Activated CD8-positive, alpha-beta memory T cell treated with anti-CD3 and anti-CD28 coated beads for 1 hour (primary cell): ENCODE data around the gene GRAMD4.

Source experiments
- DNase-seq, 2 donors: peaks; one replicate each; pipeline ENCODE4 v3.0.0-alpha.2; 2020; ENCODE audit warnings: low read depth in 1 of 2; ENCODE audit errors: extremely low read depth in 1 of 2

Gene GRAMD4

DNA sequence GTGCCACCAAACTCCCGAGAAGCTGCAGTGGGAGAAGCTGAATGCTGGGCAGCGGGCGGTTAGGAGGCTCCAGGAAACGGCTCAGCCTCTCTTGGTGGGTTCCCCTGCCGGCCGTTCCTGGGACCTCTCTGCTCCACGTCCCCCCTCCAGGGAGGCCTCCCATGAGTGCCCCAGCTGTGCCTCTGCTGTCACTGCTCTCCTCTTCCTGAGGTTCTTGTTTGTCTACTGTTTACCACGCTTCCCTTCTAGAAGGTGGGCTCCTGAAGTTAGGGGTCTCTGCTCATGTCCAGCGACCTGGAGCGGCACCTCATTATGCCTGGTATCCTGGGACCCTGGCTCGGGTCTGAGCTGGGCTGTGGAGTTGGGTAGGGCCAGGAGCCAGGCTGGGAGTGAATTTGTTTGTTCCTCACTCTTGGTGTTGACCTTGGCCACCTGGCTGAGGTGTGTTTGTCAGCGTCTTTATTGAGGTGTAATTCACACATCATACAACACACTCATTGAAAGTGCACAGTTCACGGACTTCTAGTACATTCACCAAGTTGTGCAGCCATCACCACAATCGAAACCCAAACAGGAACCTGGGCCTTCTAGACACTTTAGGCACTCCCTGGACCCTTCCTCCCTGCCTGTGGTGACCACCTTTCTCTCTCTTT lies 37.8 kb upstream of the GRAMD4 start:
- DNase-seq = no peak

DNA sequence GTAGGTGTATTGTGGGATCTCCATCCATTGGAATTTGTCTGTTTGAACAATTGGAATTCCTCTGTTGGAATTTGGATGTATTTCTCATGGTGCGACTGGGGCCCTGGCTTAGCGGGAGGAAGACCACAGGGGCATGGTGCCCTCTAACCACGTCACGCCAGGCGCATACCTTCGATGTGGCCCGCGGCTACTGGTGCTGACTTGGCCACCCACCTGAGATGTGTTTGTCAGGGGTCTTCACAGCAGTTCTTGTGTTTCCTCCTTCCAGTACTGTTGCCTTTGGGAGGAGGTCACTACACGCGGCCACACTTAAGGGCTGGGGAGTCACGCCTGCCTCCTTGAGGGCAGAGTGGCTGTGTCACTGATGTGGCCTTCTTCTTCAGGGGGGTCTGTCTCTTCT lies 36.6 kb upstream of the GRAMD4 start:
- DNase-seq = no peak

DNA sequence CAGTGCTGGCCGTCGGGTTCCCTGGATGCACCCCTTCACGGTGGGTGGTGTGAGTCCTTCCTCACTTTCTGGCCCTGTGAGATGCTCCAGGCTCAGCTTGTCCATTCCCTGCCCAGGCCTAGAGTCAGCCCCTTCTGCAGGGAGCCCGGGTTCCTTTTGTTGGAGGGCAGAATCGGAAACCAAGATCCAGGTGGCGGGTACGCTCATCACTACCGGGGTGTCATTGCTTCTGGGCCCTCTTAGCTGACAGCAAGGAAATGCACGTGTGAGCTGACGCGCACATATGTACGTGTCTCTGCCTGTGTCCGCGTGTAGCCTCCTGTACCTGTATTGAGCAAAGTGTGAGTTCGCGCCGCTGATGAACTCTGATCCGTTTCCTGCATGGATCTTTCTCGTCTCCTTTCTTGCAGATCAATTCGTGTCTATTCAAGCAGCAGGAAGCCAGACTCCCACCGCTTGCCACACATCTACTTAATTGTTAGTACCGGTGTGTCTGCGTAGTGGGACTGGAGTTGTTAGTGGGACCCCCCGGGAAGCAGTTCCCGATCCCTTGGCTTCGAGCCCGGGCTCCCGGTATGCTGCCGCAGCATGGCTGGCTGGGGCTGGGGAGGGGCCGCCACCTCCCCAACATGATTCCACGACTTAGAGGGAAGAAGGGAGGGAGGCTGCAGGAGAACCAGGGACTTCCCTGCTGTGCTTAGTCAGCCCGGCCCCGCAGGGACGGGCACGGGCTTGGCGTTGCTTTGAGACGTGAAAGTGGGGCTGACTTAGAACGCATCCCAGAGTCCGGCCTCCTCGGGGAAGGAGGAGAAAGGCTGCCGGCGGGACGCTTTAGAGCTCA lies 35.9 kb upstream of the GRAMD4 start:
- no peak for DNase-seq

DNA sequence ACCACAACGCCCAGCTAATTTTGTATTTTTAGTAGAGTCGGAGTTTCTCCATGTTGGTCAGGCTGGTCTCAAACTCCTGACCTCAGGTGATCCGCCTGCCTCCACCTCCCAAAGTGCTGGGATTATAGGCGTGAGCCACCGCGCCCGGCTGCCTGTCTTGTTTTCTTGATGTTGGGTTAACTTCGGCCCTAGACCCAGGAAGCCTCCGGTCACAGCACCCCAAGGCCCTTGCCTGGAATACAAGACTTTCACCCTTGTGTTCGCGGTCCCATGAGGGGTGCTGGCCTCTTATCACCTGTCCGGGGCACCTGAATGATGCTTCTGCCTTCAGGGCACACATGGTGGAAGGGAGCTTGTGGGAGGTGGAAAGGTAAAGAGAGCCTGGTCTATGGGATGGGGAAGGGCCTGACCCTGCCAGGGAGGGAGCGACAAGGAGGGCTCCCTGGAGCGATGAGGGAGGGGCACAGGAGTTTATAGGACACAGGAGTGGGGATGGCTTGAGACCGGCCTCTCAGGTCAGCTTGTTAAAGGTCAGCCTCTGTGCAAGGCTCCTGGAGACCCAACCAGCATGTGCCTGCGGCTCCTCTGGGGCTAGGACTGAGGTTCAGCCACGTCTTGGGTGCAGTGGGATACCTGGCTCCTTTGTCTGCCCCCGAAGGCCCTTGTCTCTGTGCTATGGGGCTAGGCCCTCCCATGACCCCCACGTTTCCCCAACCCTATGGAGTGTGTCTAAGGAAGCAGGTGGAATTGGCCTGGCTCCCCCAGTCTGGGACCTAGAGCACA lies 34.7 kb upstream of the GRAMD4 start:
- no peak for DNase-seq

DNA sequence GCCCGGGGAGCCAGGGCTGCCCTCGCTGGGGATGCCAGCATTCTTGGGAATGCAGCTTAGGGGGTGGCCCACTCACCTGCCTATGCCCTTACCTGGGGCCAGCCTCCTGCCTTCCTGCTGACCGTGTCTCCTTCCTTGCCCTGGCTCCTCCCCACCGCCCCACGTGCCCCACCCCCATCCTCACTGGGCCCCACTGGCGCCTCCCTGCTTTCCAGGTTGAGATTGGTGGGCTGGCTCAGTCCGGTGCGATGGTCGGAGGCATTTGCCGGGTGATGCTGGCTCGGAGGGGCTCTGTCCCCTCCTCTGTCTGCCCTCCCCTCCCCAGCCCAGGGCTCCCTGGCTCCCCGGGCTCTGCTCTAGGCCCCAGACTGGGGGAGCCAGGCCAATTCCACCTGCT lies 34.1 kb upstream of the GRAMD4 start:
- no peak for DNase-seq

DNA sequence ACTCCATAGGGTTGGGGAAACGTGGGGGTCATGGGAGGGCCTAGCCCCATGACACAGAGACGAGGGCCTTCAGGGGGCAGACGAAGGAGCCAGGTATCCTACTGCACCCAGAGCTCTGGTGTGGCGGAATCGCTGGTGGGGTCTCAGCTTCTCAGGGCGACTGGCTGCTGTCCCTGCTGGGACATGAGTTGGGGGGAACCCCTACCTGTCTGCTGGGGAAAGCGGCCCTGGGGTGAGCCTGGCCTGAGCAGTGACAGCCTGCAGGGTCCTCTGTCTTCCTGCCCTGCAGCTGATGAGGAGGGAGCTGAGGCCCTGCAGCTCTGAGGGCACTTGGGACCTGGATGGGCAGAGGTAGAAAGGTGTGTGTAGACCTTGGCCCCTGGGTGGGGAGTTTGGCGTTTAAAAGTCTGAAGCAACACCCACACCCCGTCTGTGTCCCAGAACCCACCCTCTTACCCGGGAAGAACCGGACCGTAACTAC lies 33.6 kb upstream of the GRAMD4 start:
- no peak for DNase-seq

DNA sequence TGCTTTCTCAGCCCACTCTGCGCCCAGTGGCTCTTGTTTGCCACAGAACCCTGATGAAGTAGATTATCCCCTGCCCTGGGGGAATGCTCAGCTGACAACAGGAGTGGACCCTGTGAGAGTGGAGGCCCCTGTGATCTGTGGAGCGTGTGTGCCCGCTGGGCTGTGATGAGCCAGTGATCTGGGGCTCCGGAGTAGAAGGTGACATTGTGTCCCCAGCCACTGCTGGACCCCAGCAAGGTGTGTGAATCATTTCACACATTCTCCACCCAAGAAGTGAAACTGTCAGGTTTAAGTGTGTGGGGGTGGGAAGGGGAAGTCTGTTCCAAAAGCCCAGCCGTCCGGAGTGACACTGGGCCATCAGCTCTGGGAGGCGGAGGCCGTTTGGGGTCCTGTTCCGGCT lies 33.1 kb upstream of the GRAMD4 start:
- DNase-seq = no peak

DNA sequence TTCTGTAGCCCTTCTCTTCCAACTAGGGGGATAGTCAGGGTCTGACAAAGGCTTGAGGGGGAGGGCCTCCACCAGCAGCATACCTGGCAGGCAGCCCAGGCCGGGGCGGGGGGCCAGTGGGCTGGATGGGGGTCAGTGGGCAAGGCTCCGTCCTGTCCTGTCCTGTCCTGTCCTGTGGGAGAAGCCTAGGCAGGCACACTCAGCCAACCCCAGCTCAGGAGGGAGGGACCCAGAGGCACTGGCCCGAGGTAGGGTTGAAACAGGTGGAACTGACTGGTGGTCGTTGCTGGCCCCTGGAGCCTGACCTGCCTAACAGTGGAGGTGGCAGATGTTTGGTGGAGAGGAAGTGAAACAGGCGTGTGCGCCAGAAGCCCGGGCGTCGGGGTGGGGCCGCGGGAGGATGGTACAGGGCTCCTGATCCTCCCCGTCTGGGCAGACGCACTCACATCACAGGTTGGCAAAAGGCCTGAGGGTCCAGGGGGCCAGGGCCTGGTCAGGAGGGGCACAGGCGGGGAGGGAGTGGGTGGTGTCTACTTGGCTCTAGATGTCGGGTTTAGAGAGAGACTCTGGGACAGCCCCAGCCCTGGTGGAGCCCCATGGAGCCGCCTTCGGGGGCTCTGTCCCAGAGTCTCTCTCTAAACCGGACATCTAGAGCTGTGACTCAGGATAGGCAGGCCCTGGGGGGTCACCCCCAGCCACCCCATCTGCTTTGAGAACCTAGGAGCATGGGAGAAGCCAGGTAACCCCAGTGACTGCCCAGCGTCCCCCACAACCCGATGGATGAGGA lies 32.5 kb upstream of the GRAMD4 start:
- no peak for DNase-seq

DNA sequence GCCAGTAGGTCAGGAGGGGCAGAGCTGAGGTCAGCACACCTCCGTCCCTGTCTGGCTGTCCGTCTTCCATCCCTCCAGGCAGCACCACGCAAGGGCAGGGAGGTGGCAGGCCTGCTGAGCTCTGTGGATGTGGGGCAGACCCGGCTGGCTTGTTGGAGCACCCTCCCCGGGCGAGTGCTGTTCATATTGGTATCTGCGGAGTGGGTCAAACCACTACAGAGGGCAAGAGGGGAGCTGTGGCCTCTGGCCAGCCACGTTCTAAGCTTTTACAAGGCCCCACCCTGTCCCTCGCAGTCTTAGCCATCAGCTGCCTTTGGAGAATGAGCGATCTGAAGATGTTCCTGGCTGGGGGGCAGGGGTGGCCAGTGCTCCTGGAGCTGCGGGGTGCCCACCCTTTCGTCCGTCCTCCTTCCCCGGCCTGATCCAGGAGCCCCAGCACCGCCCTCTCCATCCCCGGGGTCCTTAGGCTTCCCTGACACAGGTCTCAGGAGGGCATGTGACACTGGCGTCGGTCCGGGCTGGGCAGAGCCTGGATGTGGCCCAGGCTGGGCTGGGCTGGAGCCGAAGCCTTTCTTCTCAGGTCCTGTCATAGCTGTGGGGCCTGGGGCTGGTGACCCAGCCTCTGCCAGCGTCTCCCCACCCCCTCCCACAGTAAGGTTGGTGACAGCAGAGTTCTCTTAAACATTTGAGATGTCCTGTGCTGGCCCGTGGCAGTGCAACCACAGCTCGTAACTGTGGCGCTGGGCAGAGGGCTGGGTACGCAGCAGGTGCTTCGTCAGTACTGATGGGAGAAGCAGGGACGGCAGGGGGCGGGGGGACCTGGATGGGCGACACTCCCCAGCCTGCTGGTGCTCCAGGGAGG lies 31.7 kb upstream of the GRAMD4 start:
- no peak for DNase-seq

DNA sequence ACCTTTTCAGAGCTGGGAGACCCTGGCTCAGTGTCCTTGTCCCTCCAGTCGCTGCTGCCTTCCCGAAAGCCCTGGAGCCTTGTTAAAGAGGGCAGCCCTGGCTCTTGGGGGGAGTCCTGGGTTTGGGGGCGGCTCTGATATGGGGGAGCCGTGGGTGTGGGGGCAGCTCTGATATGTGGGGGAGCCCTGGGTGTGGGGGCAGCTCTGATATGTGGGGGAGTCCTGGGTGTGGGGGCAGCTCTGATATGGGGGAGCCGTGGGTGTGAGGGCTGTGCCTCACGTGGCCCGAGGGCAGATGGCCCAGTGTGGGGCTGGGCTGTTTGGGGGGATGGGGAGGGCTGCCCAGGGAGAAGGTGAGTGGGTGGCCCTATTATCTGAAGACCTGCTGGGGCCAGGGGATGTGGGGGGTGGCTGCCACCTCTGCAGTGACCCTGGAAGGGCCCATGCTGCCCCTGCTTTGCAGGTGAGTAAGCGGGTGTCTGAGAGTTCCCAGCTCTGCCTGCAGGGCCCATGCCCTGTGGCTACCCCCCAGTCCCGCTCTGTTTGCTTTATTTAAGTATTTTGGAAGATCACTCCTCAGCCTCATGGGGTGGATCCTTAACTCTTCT lies 30.9 kb upstream of the GRAMD4 start:
- no peak for DNase-seq

DNA sequence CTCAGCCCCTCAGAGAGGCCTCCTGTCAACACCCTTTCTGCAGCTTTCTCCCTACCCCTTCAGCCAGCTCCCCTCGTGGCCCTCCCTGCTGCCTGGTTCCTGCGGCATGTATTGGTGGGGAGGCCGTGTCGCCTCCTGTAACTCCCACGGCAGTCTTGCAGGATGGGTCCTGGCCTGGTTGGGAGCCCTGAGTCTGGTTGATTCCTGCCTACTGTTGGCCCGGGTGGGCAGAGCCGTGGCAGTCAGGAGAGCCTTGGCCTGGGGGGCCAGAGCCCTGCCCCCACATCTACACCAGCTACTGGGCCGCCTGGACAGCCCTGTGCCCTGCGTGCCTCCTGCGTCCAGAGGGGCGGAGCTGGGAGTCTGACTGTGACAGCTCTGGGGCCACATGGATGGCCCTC lies 30.3 kb upstream of the GRAMD4 start:
- no peak for DNase-seq

DNA sequence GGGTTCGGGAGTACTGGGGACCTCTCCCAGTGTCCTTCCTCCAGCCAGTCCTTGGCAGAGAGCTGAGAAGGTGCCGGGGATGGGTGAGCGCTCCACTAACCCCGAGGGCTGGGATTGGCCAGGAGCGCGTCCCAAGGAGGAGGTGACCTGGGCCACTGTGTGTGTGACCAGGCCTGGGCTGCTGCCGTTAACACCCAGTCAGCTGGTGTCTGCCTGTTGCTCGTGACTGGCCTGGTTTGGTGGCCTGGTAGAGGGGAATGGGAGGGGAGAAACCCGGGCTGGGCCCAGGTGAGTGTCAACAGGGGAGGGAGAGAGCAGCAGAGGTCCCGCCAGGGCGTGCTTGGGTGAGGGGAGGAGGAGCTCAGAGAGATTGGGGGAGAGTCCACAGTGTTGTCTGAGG lies 29.9 kb upstream of the GRAMD4 start:
- no peak for DNase-seq

DNA sequence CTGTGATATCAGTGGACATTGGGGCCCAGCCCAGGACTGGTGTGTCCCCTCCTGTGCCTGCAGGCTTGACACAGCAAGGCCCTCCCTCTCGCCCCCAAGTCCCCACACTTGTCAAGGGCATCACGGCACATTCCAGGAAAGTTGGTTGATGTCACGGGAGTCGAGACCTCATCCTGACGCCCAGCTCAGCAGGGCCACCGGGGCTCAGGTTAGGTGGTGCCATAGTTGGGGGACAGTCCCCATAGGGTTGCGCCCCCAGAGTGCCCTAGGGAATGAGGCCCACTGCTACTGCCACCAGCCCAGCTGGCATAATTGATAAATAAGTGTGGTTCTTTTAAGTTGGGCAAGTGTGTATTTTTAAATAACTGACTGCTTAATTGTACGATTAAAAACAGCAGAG lies 28.3 kb upstream of the GRAMD4 start:
- DNase-seq = no peak

DNA sequence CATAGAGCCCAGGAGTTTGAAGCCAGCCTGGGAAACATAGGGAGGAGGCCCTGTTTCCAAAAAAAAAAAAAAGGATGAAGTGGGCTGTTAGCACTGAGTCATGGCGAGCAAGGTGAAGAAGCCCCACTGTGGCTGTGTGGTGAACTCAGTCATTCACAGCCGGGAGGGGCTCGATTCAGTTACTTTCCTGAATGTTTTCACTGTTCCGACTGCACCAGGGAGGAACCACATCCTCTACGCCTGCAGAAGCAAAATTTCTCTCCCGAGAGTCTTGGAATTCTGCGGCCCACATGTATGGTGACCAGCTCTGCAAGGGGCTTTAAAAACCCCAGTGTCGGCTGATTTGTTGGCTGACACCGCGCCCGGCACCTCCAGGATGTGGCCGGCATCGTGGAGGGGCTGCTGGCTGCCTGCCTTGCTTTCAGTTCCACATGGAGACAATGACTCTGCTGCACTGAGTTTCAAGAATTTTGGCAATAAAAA lies 27.8 kb upstream of the GRAMD4 start:
- peak in 1 of 2 donors; percentile 39 for DNase-seq

DNA sequence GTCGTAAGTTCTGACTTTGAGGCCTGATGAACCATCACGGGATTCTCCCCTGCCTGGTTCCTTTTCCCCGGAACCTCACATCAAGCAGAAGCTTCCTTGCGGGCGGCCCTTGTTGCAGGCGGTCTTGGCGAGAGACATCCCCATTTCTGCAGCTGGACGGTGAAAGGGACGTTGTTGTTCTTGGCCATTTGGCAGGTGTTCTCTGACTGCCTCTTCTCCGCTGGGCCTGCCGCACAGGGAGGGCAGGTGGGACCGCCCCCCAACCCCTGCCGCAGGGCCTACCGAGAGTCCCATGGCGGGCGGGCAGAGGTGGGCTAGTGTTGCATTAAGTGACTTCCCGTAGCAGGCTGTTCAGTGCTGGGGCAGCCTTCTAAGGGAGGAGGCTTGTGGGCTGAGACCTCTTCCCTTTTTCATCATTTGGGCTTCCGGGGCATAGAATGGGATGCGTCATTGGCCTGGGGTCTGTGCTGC lies 26.9 kb upstream of the GRAMD4 start:
- no peak for DNase-seq

DNA sequence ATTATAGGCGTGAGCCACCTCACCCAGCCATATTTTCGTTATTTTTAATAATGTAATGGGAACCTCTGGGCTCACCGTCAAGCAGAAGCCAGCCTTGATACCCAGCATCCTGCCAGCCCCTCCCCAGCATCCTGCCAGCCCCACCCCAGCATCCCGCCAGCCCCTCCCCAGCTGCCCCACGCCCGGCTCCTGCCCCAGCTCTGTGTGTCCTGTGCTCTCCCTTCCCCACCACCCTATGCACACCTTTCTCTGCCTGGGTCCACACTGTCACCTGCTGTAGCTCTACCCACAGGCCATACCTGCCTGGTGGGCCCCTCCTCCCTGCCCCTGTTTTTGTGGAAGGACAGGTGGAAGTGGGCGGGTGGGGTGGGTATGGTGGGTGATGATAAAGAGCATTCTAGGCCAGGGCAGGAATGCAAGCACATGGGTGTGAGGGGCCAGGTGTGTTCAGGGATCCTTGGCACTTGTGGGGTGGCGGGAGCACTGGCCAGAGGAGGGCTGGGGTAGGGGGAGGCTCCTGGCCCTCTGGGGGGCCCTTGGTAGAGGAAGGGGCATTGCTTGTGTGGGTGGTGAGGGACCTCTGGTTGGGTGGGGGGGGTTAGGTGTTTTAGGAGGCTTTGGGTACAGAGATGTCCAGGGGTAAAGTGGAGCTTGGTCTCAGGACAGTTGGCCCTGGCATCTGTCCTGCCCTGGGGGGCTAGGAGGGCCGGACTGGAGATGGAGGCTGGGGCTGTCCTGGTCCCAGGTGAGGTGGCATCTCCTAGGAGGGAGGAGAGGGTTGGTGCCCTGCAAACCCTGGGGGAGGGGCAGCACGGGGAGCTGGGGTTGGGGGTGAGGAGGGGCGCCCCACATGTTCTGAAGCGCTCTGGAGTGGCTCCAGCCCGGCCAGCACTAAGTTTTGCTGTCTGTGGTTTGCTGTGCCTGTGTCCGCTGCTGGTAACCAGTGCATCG lies 25.9 kb upstream of the GRAMD4 start:
- no peak for DNase-seq

DNA sequence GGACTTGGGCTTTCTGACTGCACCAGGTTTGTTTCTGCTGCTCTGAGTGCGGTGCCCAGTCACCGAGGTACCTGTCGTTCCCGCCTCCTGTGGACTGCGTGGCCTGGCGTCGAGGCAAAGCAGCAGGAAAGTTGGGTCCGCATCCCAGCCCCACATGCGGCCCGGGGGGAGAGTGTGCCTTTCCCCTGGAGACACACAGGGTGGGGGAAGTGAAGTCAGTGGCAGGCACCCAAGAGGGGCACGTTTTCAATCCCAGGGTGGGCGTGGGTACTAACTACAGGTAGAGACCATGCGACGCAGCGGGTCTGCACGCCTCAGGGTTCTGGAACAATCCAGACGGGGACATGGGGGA lies 25.3 kb upstream of the GRAMD4 start:
- DNase-seq = no peak

DNA sequence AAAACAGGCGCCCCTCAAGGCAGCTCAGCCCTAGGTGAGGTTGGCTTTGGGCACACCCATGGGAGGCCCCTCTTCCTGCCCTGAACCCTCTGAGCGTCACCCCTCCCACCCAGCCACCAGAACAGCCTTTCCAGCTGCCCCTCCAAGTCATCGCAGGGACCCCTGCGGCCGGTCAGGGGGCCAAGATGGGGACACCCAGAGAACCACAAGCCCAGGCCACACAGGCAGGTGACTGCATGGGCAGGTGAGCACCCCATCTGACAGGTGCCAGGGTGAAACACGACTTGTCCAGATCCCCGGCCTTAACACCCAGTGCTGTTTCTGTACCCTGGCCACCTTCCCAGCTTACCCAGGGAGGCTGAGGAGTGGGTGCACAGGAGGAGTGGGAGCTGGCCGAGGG lies 24.6 kb upstream of the GRAMD4 start:
- no peak for DNase-seq
